GM21423 (cell line): Measurements from ENCODE around the gene GPR50.

Experiments used
- ATAC-seq: cut with Tn5 transposase; IDR thresholded peaks from one replicate; pipeline ENCODE4 v1.9.1; 2021; ENCODE audit warnings: mild to moderate bottlenecking, moderate library complexity; ENCODE audit not compliant: unreplicated experiment

The GPR50 gene

DNA sequence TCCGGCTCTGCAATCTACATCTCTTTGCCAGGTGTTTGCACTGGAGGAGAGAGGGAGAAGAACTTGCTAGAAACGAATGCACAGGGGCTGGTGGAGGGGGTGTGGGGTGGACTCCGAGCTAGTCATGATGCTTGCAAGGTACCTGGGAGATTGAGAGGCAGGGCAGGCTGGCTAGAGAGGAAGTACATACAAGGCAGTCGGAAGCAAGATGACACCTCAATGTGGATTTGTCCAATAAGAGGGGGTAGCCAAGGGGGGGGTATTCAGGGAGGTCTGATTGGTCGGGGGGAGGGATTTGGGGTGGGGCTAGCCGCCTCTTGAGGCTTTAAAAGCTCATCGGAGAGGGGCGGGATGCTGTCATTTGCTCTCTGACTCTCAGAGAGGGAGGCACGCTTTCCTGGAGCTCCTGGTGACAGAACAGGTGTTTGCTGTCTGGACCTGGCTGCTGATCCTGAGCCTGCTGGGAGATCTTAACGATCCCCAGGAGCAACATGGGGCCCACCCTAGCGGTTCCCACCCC lies at the start of gene GPR50:
TSS of gene GPR50 (plus strand) at position 354 of the 520 bp plus-strand sequence. CDS start at position 492, 138 bp downstream.
- ATAC-seq = no peak

DNA sequence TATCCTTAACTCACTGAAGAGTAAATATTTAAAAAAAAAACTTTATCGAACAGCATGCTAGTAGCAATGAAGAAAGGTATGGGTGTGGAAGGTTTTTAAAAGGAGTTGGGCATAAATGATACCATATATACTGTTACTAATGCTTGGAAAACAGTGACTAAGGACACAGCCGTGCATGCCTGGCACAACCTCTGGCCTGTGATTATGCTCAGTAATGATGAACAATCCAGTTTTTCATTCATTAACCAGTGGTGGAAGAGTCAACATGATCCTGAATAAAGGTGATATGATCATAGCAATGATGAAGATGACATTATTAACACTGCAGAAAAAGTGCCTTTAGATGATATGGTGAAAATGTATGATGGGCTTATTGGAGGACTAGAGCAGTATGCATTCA lies 43.9 kb upstream of the GPR50 start:
- ATAC-seq = no peak

DNA sequence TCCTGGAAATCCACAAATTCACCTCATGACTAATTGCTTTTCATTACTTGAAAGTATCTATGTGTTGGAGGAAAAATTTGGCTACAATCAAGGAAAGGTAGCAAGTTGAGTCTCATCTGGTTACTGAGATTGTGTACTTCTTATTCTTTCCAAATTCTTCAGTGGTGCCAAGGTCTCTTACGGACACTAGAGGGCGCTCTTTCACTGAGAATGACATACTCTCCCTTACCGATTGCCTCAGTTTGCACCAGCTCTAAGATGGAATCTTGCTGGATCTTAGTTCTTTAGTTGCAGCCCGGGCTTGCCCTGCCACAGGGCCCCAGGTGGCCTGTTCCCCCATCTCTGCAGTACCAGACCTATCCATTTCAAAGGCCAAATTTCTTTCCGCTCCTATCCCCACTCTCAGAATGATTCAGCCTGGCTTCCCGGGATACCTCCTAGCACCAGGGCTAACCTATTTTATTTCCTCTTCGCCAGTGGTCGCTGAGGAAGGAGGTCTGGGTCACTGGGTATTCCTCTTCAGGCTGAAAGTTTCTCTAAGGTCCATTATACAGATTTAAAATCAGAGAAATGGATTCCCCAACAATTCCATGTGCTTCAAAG lies 24.6 kb upstream of the GPR50 start:
- no peak for ATAC-seq

GRCh38 chrX:151153086-151153485 lies 23.3 kb upstream of the GPR50 start:
- no peak for ATAC-seq

GRCh38 chrX:151153667-151154066 lies 22.7 kb upstream of the GPR50 start:
- ATAC-seq = no peak

DNA sequence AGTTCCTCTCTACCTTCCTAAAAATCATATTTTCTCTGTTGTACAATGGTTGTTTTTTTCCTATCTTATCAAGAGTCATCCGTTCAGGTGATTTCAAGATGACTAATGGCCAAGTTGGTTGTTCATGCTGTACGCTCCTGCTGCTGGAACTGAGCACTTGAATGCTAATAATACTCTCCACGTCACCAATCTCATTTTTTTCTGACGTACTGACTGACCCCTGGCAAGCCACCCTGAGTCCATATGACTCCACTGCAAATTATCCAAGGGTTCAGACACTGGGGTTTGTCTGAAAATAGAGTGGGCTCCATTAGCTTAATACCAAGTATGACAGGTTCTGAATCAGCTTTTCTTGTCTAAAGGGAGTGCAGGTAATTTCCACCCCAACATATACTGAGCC lies 21.1 kb upstream of the GPR50 start:
- ATAC-seq = no peak

GRCh38 chrX:151161690-151162089 lies 14.7 kb upstream of the GPR50 start:
- no peak for ATAC-seq

DNA sequence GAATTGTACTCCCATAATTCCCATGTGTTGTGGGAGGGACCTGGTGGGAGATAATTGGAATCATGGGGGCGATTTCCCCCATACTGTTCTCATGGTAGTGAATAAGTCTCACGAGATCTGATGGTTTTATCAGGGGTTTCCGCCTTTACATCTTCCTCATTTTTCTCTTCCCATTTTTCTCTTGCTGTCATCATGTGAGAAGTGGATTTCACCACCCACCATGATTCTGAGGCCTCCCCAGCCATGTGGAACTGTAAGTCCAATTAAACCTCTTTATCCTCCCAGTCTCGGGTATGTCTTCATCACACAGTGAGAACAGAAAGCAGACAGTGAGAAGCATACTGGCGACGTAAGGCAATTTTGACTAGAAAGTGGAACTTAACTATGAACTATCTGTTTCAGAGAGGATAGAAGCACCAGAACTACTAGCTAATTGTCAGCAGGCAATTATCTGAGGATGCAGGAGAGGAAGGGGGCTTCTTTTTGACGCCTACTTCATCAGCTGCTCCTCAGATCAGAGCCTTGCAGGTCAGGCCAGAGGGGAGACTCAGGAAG lies 8.5 kb upstream of the GPR50 start:
- no peak for ATAC-seq

DNA sequence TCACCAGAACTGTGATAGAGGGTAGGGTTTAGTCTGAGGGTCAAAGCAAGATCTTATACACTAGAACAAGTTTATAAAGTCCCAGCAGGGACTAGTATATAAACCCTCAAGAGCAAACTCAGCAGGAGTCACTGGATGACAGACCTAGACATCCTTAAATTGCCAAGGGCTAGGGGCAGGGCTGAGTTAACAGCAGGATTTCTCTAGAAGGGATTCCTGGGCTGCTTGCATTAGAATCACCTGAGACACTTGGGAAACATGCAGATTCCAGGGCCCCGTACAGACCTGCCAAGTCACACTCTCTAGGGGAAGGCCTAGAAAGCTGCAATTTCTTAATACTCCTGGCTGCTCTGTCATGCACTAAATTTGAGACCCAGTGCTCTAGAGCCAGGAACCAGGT lies 6.6 kb upstream of the GPR50 start:
- ATAC-seq = no peak

DNA sequence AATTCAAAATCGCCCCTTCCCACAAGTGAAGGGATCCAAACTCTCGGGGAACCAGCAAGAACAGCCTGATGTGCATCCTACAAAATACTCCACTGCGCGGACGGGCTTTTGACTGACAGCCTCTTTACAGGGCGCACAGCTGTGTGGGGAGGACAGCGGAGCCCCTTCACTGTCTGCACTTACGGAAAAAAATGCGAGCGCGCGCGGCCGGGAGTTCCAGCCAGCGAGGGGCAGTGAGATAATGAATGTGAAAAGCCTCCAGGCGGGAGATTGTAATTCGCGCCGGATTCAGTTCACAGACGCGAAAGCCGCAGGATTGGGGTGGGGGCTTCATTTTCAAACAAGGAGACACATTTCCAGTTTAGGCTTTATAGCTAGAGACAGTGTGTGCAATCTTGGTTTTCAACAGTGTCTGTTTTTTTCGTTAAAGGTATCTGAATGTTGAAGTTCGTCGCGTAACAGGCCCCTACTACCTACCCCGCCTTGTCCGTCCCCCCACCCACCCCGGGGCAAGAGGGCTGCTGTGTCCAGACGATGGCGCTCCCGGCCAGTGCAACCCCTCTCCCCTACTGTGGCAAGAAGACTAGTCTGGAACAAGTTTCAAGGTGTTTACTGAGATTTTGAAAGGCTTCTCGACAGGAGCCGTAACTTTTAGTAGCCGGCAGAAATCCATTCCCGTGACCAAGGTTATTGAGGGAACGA lies 1.7 kb upstream of the GPR50 start:
- ATAC-seq = no peak

DNA sequence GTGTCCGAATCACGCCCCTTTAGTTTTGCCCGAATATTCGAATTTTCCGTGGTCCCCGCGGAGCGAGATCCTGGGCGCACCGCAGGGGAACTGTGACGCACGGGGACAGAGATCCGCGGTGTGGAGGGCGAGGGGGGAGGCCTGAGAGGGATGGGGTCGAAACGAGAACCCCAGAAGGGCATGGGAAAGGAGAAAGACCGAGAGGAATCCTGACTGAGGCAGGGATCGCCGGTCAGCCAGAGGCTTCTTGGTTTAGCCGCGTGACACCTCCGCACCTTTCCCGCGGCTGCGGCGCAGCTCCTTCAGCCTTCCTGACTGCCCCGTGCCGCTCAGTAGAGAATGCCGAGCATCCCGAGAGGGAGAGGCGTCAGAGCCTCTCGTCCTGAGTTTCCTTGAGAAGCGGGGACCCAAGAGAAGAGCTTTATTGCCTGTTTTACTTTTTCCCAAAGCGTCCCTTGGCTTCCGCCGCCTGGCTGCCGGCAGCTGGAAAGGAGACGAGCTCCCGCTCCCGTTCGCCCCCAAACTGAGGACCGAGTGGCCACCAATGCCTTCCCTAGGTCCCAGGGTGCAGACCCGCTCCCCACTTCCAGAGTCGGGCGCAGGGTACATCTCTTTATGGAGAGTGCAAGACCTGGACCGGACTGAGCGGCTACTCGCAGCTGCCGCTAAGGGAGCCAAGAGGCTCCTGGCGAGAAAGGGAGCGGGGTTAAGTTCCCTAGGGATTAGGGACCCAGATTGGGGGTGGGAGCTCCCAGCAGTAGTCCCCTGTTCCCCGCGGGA lies 911 bp upstream of the GPR50 start:
- no peak for ATAC-seq

DNA sequence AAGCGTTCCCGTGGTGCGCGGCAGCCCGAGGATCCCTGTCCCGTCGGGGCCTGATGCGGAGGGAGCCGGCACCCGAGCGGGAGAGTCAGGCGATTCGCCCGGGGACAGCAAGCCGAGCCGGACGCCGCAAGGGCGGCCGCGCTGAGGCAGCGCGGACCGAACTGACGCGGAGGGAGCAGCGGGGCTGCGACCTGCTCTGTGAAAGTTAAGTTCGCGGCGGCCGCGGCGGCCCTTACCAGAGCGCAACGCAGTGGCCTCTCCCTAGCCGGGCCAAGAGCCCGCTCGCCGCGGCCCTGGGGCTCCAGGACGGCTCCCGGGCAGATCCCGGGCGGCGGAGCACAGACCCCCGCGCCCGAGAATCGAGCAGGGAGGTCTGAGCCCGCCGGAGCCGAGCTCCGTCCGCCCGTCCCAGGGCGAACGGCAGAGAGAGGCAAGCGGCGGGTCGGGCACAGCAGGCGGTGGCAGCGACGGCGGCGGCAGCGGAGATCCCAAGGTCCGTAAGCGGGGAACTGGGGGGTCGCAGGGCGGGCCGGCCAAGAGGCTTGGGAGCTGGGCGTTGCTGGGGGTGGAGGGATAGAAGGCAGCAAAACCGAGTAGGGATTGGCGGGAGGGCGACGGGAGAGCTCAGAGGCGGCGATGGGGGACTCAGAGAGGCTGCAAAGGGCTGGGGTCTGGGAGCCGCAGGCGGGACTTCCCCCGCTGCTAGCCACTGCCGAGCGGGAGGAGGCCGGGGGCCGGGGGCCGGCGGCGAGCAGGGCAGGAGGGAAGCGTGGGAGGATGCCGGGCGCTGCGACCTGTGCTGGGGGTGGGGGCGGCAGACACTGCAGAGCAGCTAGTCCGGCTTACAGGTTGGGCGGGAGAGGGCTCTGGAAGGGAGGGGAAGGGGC lies 1.0 kb downstream of the GPR50 start:
- ATAC-seq = no peak

GRCh38 chrX:151178746-151179145 lies 2.4 kb downstream of the GPR50 start:
- no peak for ATAC-seq

GRCh38 chrX:151180400-151180799 lies 4.0 kb downstream of the GPR50 start:
- ATAC-seq = no peak

- ATAC-seq = no peak
Observed at GRCh38 chrX:151181088-151181487, 4.7 kb downstream of the GPR50 start.

DNA sequence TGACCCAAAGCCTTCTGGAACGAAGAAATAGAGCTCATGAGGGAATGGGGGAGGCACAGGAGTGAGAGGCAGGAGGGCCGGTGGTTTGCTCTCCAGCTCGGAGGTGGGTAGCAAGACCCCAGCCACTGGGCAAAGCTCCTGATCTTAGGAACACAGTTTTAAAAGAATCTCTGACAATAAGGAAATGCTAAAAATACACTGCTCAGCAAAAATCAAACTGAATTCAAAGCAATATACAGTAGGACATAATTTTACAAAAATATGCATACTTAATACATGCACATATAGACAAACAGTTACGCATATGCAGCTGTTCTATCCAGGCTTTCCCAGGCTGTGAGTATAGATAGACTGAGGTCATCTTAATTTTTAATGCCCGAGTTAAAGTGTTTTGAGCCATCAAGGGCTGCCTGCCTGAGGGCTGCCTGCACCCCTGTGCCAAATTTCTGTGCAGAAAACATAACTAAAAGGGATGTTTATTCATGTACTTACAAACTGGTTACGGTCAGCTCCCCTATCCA lies 6.9 kb downstream of the GPR50 start:
- ATAC-seq = no peak

GRCh38 chrX:151183912-151184565 lies 7.7 kb downstream of the GPR50 start:
- ATAC-seq = no peak

DNA sequence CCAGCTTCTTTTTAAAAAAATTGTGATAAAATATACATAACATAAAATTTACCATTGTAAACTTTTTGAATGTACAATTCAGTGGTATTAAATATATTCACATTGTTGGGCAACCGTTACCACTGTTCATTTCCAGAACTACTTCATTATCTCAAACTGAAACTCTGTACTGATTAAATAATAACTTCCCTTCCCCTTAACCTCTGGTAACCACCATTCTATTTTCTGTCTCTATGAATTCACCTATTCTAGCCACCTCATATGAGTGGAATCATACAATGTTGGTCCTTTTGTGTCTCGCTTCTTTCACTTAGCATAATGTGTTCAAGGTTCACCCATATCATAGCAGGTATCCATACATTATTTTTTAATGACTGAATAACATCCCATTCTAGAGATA lies 8.3 kb downstream of the GPR50 start:
- no peak for ATAC-seq

DNA sequence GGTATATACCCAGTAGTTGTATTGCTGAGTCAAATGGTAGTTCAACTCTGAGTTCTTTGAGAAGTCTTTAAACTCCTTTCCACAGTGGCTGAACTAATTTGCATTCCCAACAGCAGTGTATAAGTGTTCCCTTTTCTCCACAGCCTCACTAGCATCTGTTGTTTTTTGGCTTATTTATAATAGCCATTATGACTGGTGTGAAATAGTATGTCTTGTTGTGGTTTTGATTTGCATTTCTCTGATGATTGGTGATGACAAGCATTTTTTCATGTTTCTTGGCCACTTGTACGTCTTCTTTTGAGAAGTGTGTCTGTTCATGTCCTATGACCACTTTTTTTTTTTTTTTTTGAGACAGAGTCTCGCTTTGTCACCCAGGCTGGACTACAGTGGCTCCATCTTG lies 30.5 kb downstream of the GPR50 start:
- ATAC-seq = no peak

DNA sequence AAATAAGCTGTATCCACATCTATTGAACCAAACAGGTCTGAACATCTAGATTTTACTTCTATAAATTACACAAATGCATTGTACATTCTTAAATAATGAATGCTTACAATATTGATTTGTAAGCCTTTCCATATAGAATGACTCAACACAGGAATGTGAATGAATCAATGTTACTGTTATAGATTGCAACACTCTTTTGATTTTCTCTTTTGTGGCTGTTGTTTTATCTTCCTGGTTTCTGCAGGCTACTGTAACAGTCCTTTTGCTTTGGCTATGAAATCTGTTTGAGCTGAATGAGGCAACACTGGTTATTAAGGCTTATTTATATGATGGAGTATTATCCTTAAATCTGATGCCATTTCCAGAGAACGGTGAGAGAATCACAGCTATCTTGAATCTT lies 49.5 kb downstream of the GPR50 start:
- ATAC-seq = no peak
